NCI-H1417 (cell line): Measurements from ENCODE around the gene SNX8.

Source experiments
- DNase-seq, 3 experiments: peaks; one replicate each; lab custom pipeline; 2025; lab: John Stamatoyannopoulos, UW

SNX8 gene

DNA sequence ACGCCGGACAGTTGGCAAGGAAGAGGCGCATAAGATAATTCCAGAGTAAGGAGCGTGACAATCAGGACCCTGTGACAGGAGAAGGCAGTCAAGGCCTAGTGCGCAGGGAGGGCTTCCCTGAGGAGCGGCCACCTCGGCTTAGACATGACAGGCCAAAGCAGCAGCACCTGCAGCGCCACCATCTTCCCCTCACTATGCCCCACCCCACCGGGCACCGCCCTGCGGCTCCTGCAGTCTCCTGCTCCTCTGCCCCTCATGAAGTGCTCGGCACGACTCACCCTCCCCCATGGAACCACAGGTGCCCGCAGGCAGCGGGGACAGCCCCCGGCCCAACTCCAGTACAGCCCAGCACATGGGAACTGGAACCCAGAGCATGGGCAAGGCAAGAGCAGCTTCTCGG, 93.3 kb downstream of the SNX8 start:
- DNase-seq, result no peak

DNA sequence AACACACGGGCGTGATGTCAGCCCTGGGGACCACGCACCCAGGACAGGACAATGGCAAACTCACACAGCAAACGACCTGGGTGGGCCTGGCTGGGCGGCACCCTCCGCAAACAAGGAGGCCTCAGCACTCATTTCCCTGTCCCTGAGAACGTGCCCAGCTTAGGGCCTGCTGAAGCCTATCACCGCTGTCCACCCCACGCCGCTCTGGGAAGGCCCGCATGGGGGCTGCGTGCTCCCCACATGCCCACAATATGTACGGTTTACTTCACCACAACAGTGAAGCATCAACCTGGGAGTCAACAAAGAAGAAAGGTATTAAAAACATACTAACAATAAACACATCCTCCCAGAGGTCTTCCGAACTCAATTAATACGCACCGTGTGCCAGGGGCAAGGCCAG, 93.7 kb downstream of the SNX8 start:
- DNase-seq, result no peak

DNA sequence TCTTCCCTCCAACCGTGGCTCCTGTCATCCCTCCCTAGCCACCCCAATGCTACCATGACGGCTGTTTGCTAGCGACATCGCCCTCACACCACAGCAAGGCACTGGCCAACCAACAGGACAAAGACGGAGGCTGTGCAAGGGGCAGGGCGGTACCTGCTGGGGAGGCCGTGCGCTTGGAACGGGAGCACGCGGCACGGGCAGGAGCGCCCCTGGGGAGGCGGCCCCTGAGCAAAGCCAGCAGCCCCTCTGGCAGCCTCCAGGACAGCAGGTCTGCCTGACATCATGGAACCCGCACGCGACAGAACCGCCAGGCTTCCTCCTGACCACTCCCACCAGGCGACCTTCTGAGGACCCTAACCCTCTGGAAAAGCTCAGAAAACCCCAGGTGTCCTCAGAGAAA, 94.2 kb downstream of the SNX8 start:
- DNase-seq, result no peak

DNA sequence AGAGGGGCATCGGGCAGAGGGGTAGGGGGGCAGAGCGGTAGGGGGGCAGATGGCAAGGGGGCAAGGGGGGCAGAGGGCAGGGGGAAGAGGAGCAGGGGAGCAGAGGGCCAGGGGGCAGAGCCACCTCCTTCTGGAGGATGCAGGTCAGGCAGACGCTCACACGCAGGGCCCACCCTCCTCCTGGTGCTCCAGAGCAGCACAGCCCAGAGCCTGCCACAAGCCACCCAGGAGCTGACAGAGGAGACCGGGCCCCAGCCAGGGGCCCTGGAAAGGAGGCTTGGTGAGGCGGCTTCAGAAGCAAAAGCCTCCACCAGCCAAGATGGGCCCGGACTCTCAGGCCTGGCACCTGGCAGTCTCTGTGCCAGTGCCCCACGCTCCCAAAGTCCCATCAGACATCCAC, 94.6 kb downstream of the SNX8 start:
- no peak for DNase-seq

DNA sequence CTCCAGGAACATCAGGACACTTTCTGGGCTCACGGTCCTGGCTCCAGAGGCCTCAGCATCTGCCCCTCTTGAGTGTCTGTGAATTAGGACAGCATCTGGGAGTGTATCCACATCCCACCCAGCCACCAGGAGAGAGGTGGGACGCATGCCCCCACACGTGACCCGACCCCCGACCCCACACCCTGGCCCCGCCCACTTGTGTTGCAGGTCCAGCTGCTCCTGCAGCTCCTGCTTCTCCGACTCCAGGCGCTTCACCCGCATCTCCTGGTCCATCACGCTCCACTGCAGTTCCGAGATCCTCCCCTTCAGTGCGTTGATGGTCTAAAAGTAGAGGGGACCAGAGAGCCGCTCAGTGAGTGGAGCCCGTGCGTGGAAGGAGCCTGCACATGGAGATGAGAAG, 95.1 kb downstream of the SNX8 start:
- DNase-seq, result no peak

DNA sequence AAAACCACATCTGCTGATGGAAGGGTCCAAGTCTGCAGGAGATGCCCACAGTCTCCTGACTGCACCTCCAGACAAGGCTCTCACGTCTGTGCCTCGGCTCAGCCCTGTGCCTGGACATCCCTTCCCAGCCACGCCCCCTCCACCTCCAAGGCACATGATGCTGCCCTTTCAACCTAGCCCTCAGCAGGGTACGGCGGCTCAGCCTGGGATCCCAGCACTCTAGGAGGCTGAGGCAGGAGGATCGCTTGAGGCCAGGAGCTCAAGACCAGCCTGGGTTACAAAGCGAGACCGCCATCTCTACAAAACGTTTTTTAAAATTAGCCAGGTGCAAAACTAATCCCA, 95.8 kb downstream of the SNX8 start:
- DNase-seq, result no peak

DNA sequence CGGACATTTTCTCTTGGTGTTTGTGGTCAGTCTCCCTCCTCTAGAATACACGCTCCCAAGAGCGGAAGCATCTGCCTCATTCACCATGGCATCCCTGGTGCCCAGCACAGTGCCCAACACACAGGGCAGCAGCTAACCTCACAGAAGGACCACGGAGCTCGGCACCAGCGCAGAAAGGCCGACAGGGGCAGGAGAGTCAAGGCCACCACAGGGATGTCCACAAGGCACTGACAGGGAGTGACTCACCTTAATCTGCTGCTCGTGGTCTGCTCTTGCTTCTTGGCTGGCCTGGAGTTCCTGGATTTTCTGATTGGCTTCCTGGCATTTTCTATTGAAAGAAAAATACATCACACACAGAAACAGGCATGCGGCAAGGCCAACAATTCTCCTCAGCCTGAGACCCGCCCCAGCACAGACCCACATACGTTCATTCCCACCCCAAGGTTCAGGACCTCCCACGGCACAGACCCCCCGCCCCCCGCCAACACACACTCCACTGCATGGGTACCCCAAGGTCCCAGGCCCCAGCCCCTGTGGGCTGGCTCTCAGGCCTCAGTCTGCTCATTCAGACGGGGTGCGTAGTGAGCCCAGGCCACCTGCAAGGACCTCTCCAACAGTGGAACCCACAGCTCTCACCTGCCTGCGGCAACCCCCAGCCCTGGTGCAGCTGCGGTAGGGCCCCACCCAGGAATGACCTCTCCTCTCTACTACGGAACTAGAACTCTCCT, 96.4 kb downstream of the SNX8 start:
- DNase-seq, result no peak

DNA sequence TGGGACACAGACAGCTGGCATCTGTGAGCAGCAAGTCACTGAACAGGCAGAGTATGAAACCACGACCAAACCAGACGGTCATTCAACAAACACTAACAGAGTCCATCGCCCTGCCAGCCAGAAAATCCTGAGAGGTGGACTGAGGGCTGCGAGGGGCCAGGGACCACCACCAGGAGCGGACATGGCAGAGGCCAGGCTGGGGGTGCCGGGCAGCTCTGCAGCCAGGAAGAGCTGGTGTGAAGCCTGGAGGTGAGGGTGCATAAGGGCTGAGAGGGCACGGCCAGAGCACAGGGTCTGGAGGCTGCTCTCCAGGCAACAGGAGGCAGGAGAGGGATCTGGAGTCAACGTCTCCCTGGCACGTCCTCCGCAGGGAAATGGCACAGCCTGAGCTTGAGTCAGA, 97.0 kb downstream of the SNX8 start:
- no peak for DNase-seq

DNA sequence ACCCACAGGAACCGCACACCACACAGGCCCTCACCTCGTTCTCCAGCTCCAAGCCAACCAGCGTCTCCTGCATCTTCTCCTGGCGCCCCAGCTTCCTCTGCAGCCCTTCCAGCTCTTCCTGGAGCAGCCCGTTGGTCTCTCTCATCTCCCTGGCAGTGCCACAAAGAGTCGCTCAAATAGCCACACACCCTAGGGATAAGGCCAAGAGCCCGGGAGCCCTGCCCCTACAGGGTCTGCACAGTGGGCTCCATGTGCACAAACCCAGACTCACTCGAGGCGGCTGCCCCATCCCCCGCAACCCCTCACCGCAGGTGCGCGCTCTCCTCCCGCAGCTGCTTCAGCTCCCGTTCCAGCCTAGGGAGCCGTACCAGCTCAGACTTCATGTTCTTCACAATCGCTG, 98.4 kb downstream of the SNX8 start:
- no peak for DNase-seq

DNA sequence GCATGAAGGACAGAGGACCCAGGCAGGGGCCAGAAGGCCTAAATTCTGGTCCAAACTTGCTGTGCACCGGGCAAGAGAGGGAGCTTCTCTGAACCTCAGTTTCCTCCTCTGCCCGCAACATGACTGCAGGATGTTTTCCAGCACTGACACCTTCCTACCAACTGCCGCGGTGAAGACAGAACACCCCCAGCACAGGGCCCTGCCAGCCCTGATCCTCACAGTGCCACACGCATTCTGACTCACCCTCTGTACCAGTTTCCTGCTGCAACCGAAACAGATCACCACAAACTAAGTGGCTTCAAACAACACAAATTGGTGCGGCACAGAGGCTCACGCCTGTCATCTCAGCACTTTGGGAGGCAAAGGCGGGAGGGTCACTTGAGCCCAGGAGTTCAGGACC, 99.6 kb downstream of the SNX8 start:
- DNase-seq, result no peak

DNA sequence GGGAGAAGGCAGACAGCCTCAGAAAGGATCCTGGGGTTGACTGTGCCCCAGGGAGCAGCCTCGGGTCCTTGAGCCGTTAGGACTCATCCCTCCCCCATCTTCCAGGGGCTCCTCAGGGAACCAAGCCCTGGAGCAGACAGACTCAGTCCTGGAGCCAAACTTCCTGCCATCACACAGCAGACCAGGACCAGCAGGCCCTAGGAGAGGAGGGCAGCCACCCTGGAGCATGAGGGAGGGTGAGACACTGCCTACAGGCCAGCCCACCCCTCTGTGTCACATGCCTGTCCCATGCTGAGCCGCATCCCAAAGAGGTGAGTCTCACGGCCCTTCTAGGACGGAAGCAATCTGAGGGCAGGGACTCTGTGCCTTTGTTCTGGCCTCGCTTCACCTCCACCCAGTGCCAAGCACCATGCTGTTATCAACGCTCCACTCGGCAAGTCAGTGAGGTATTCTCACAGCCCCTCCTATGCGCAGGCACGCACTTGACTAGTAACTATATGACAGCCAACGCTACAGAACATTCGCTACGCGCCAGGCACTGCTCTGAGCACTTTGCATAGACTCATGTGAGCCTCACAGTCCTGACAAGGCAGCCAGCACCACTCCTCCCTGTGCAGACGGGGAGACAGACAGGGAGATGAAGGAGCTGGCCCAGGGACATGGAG, 100.6 kb downstream of the SNX8 start:
- DNase-seq, result no peak

DNA sequence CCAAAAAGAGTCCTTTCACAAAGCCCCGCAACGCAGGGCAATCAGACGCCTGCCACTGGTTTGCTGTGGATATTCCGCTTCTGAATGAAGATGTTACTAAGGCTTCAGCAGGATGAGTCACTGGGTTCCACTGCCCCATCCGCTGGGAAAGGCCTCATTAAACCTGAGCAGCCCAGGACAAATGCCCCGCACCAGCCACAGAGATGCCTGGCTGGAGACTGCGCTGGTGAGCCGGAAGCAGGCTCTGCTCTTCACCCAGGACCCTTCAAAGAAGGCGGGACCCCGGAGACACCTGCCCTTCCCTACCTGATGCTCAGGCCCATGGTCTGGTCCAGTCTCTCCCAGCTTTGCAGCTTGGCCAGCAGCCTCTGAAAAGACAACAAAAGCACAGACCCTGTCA, 101.3 kb downstream of the SNX8 start:
- DNase-seq, result no peak

DNA sequence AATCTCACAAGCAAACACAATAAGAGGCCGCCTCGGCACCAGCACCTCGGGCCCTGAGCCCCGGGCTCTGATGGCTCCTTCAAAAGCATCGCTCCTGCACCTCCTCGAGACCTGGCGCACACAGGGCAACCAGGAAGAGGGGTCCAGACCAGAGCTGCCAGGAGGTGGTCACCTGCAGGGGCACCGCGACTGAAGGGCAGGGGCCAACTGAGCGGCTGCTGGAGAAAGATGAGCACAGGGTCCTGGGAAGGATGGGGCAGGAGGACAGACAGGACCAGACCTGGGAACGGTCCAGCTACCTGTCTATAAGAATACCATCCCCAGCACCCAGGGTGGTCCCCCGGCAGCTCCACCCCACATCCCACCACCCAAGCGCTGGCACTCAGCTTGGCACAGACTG, 102.3 kb downstream of the SNX8 start:
- no peak for DNase-seq

DNA sequence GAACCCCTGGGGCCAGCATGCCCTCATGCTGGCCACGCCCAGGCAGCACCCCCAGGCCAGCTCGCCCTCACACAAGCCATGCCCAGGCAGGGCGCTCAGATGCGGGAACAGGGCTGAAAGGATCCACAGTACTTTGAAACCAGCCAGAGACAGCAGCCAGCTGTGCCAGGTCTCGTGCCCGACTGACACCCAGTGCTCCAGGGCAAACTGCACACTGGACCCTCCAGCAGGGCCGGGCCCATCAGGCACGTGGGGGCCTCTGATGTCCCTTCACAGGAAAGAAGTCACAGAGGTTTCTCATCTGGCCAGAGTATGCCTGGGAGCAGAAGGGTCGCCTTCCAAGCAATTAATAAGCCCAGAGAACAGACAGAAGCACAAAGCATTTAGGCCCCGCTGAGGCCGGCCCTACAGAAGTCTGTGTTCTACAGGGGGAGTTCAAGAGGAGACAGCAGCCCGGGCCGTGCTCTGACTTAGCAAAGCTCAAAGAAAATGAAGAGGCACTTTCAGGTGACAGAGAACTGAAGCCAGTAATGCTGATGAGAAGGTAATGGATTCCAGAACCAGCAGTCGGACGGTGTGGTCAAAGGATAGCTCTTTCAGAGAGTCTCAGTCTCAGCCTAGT, 102.9 kb downstream of the SNX8 start:
- no peak for DNase-seq

DNA sequence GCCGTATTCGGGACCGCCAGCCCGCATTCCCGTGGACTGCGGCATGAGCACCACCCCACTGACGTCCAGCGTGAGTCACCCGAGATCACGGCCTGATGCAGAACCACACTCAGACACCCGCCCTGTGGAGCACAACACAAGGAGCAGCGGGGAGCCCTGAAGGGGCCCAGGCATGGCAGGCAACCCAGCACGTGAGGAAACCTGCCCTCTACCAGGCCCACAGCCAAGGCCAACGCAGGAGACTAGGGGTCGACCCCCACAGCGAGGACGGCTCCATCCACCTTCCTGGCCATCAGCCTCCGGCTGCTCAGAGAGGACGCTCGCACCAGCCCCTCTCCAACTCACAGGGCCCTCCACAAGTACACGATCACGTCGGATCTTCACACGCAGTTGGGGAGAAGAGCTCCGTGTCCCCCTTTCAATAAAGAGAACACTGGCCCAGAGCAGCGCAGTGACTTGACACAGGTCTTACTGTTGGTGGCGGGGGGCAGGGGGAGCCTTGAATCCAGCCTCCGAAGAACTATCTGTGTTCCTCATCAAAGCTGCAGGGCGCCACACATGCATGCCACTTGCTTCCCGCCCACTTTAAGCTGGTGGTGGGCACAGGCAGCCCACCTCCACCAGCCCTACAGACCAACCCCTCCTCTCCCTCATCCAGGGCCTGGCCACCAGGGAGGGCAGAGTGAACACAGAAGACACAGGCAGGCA, 103.5 kb downstream of the SNX8 start:
- no peak for DNase-seq

DNA sequence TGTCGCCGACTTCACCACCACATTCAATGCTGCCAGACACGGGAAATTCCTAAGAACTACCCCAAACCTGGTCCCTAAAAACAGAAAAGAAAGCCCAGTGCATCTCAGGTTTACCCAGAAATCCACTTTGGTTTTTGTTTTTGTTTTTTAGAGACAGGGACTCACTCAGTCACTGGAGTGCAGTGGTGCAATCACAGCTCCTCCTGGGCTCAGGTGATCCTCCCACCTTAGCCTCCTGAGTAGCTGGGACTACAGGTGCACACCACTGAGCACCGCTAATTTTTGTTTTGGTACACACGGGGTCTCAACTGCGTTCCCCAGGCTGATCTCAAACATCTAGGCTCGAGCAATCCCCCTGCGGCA, 104.3 kb downstream of the SNX8 start:
- DNase-seq, result no peak

DNA sequence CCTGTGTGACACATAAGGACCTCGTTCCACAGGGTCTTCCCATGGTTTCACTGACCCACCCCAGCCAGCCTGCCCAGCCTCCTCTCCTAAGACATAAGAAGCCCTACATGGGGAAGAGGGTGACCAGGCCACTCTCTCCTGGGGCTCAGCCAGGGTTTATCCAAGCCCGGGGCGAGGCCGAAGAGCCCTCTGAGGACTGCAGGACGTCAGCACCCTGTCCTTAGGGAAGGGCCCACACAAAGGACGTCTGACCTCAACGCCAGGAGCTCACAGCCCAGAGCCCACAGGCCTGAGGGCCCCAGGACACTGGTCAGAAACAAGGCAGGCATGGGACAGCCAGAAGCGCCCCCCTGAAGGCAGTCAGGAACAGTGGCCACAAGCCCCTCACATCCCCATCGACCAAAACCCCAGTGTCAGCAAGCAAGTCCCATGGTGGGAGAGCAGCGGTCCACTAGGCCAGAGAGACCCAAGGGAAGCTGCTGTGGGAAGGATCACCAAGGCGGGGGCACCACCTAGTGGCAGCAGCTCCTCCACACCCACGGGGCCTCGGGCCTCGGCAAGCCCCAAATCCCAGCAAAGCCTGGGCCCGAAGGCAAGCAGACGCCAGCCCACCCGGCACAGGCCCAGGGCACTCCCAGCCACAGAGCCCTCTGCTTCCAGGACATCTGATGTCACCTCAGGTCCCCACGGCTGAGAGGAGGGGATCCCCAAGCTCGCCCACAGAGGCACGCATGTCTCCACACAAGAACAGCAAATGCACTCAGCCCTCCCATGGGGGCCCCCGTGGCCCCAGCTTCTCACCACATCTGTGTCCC, 104.9 kb downstream of the SNX8 start:
- DNase-seq, result peak; percentile 31 to 66 (median 35)

DNA sequence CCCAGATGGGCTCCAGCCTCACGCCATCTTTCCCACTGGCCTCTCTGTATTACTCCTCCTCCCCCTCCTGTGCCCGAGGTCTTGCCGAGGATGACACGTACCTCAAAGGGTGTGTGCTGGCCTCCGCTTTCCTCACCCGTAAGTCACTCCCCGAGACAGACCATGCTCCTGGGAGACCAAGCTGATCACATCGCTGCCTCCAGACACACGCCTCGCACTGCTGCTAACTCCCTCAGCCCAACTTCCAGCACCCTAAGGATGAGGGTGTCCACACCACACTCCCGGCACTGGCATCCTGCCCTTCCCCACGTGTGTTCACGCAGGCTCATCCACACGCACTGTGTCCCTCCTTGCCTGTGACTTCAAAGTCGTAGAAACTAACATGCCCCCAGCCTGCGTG, 105.5 kb downstream of the SNX8 start:
- DNase-seq, result no peak

DNA sequence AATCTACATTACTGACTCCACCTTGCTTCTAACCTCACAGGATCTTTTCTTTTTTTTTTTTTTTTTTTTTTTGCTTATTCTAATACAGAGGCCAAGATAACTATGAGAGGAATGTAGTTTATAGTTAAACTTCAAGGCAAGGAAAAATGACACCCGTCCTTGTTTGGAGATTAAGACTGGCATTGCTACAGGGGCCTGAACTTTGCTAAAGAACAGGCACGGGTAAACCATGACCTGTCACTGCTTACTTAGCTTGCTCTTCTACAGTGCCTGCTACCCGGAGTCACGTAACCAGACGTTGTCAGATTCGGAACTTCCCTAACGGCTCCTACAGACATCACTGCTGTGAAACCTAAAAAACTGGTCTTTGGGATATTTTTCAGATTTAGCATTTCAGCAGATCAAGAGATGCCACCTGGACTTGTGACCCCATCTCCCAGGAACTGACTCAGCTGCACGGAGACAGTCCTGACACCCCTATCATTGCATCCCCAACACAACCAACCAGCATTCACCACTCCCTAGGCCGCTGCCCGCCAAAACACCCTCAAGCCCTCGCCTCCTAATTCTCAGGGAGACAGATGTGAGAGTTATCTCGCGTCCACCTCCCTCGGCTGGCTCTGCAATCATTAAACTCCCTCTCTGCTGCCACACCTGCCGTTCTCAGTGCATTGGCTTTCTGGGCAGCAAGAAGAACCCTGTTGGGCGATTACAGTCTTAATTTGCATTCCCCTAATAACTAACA, 109.0 kb downstream of the SNX8 start:
- DNase-seq, result no peak

DNA sequence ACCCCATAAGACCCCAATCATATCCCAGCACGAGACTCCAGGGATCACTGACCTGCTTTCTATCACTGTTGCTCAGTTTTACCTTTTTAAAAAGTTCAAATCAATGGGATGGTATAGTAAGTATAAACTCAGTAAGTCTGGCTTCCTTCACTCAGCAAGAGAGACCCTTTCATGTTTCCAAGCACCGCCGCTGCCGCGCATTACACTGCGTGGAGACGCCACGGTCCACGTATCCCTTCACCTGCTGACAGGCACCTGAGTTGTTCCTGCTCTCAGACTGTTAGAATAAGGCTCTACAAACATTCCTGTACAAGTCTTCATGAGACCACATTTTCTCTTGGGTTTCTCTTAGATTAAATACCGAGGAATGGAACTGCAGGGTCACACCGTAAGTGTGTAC, 109.8 kb downstream of the SNX8 start:
- DNase-seq, result no peak

DNA sequence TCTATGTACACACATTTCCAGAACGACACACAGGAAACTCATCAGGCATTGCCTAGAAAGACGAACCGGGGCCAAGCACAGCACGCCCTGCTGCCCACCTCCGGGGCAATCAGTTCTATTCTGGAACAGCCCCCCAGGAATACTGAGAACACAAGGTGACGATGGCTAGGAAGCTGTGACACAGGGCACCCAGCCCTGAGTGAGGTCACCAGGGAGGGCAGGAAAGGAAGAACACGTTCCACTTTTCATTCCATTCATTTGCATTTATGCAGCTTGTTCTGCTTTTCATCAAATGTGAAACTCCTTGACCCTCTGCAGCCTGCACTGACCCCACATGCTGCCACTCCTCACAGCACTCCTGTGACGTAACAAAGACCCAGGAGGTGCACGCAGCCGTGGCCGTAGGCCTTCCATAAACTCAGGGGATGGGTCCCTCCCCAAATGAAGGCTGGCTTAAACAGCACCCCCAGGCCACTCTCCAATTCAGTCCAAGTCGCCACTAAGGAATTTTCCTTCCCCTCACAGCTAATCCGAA, 110.4 kb downstream of the SNX8 start:
- no peak for DNase-seq
